GM12873 (cell line): ENCODE data around the gene POLR2B.

Source experiments
- CTCF ChIP-seq: IDR thresholded peaks from 2 replicates; pipeline ENCODE4 v1.5.1; 2012; ENCODE audit warnings: low read depth, mild to moderate bottlenecking, moderate library complexity, low read length, control low read depth; ENCODE audit not compliant: insufficient read depth; ENCODE audit errors: missing control alignments

Gene POLR2B

GRCh38 chr4:57023104-57023503 lies 44.4 kb downstream of the POLR2B start:
- no peak for TF ChIP-seq CTCF

GRCh38 chr4:57034520-57034919 lies 55.8 kb downstream of the POLR2B start:
- no peak for TF ChIP-seq CTCF

- TF ChIP-seq CTCF: peak; percentile 82
Observed at GRCh38 chr4:57037982-57038604, 59.4 kb downstream of the POLR2B start.

- TF ChIP-seq CTCF: no peak
Observed at GRCh38 chr4:57039345-57039744, 60.6 kb downstream of the POLR2B start.

- TF ChIP-seq CTCF: no peak
Observed at GRCh38 chr4:57040510-57040909, 61.8 kb downstream of the POLR2B start.

GRCh38 chr4:57041020-57041419 lies 62.3 kb downstream of the POLR2B start:
- no peak for TF ChIP-seq CTCF

- TF ChIP-seq CTCF: no peak
Observed at GRCh38 chr4:57042711-57043169, 64.0 kb downstream of the POLR2B start.
